ENCODE data around the gene AK4. TPM values are rescaled to one million over a fixed set of nuclear protein-coding genes. Genes with fewer than 3 reads are reported as not detected.

The AK4 gene
- total RNA-seq, 1 donor from 2014 or later, result 52.9 TPM

- TF ChIP-seq CTCF (IDR thresholded peaks at IDR 0.05; ENCODE audit: insufficient read depth, low read length, severe bottlenecking), result no peak
- H3K27me3 ChIP-seq (ENCODE audit: control insufficient read depth, insufficient read depth, low read length), result no peaks in the 10 kb centered on the region
- no peak for DNase-seq (ENCODE audit: low read depth)
- FAIRE-seq, result no peak
- peaks cover 5% of the 10 kb centered on the region for H3K36me3 ChIP-seq (ENCODE audit: control insufficient read depth, insufficient read depth, low read length)
- H3K4me3 ChIP-seq (ENCODE audit: low read depth, low read length), result no peak overlapping the region
Measured at GRCh38 chr1:65197636-65198035, 49.6 kb downstream of the AK4 start.

- Histone ChIP-seq H3K4me3 (ENCODE audit: low read depth, low read length) (no peak overlapping the region), H3K36me3 (ENCODE audit: control insufficient read depth, insufficient read depth, low read length) (peaks cover 4% of the 10 kb centered on the region), H3K27me3 (ENCODE audit: control insufficient read depth, insufficient read depth, low read length) (no peaks in the 10 kb centered on the region)
- TF ChIP-seq CTCF (IDR thresholded peaks at IDR 0.05; ENCODE audit: insufficient read depth, low read length, severe bottlenecking), result no peak
- DNase-seq (ENCODE audit: low read depth), result no peak
- FAIRE-seq, result no peak
Measured at GRCh38 chr1:65198096-65198495, 50.1 kb downstream of the AK4 start.

GRCh38 chr1:65200411-65200810, 52.4 kb downstream of the AK4 start:
- no peak for FAIRE-seq
- DNase-seq (ENCODE audit: low read depth), result no peak
- H3K27me3 ChIP-seq (ENCODE audit: control insufficient read depth, insufficient read depth, low read length), result no peaks in the 10 kb centered on the region
- peaks cover 1% of the 10 kb centered on the region for H3K36me3 ChIP-seq (ENCODE audit: control insufficient read depth, insufficient read depth, low read length)
- no peak overlapping the region for H3K4me3 ChIP-seq (ENCODE audit: low read depth, low read length)
- TF ChIP-seq CTCF (IDR thresholded peaks at IDR 0.05; ENCODE audit: insufficient read depth, low read length, severe bottlenecking), result no peak

GRCh38 chr1:65206836-65207235, 58.8 kb downstream of the AK4 start:
- H3K4me3 ChIP-seq (ENCODE audit: low read depth, low read length), result no peak overlapping the region
- DNase-seq (ENCODE audit: low read depth) (no peak), FAIRE-seq (no peak)
- no peak for TF ChIP-seq CTCF (IDR thresholded peaks at IDR 0.05; ENCODE audit: insufficient read depth, low read length, severe bottlenecking)
- no peaks in the 10 kb centered on the region for H3K27me3 ChIP-seq (ENCODE audit: control insufficient read depth, insufficient read depth, low read length)
- peaks cover 3% of the 10 kb centered on the region for H3K36me3 ChIP-seq (ENCODE audit: control insufficient read depth, insufficient read depth, low read length)

- no peak for FAIRE-seq
- DNase-seq (ENCODE audit: low read depth), result no peak
- no peaks in the 10 kb centered on the region for H3K27me3 ChIP-seq (ENCODE audit: control insufficient read depth, insufficient read depth, low read length)
Measured at GRCh38 chr1:65207317-65207716, 59.3 kb downstream of the AK4 start.

More at GRCh38 chr1:65207317-65207716, 59.3 kb downstream of the AK4 start:
- H3K4me3 ChIP-seq (ENCODE audit: low read depth, low read length), result no peak overlapping the region
- peaks cover 3% of the 10 kb centered on the region for H3K36me3 ChIP-seq (ENCODE audit: control insufficient read depth, insufficient read depth, low read length)
- no peak for TF ChIP-seq CTCF (IDR thresholded peaks at IDR 0.05; ENCODE audit: insufficient read depth, low read length, severe bottlenecking)

All from bronchial epithelial cell (primary cell).